ENCODE results near the gene ALB. TPM values are rescaled to one million over a fixed set of nuclear protein-coding genes. Genes with fewer than 3 reads are reported as not detected.

ALB gene
- total RNA-seq, 1 donor from 2014 or later, result 0.09 TPM

GRCh38 chr4:73407227-73407673 lies 3.2 kb downstream of the ALB start:
- no peak overlapping the region for H3K4me3 ChIP-seq
- no peak overlapping the region for H3K27ac ChIP-seq
- no peak for TF ChIP-seq EZH2 (IDR thresholded peaks at IDR 0.05)
- TF ChIP-seq CTCF (IDR thresholded peaks at IDR 0.05), result no peak
- TF ChIP-seq EZH2phosphoT487 (IDR thresholded peaks at IDR 0.05), result no peak
- H3K27me3 ChIP-seq, result no peaks in the 10 kb centered on the region
- no peaks in the 10 kb centered on the region for H3K9me3 ChIP-seq (ENCODE audit: low read depth)
- no peak overlapping the region for H3K4me3 Mint-ChIP-seq
- H3F3A ChIP-seq (ENCODE audit: low read depth), result no peaks in the 10 kb centered on the region
- no peaks in the 10 kb centered on the region for H3K79me2 ChIP-seq (ENCODE audit: low read depth)
- no peak overlapping the region for H3K27ac Mint-ChIP-seq
- no peaks in the 10 kb centered on the region for H3K4me1 ChIP-seq
- H3K9me3 Mint-ChIP-seq, result no peaks in the 10 kb centered on the region
- H2AFZ ChIP-seq (replicated peaks), result no peak overlapping the region
- DNase-seq (ENCODE audit: low spot score), result no peak
- no peaks in the 10 kb centered on the region for H3K36me3 Mint-ChIP-seq
- H3K36me3 ChIP-seq, result no peaks in the 10 kb centered on the region
- H3K9ac ChIP-seq, result no peak overlapping the region
- peaks cover 4% of the 10 kb centered on the region for H3K4me1 Mint-ChIP-seq
- no peaks in the 10 kb centered on the region for H3K27me3 Mint-ChIP-seq (ENCODE audit: insufficient read depth, low read depth)
- no peaks in the 10 kb centered on the region for H4K20me1 ChIP-seq (ENCODE audit: low read depth)
- no peak overlapping the region for H3K4me2 ChIP-seq

GRCh38 chr4:73408181-73408867 lies 4.2 kb downstream of the ALB start:
- DNase-seq (ENCODE audit: low spot score), result no peak

GRCh38 chr4:73409012-73409862 lies 5.2 kb downstream of the ALB start:
- no peak overlapping the region for H3K27ac Mint-ChIP-seq
- no peak for TF ChIP-seq CTCF (IDR thresholded peaks at IDR 0.05)
- no peak for TF ChIP-seq EZH2phosphoT487 (IDR thresholded peaks at IDR 0.05)
- H3F3A ChIP-seq (ENCODE audit: low read depth), result no peaks in the 10 kb centered on the region

More at GRCh38 chr4:73408181-73408867, 4.2 kb downstream of the ALB start:
- Histone ChIP-seq H3K36me3 (no peaks in the 10 kb centered on the region), H3F3A (ENCODE audit: low read depth) (no peaks in the 10 kb centered on the region), H3K4me2 (no peak overlapping the region), H2AFZ (replicated peaks) (no peak overlapping the region), H3K4me1 (no peaks in the 10 kb centered on the region), H3K4me3 (no peak overlapping the region), H3K79me2 (ENCODE audit: low read depth) (no peaks in the 10 kb centered on the region), H3K27ac (no peak overlapping the region), H3K9ac (no peak overlapping the region), H4K20me1 (ENCODE audit: low read depth) (no peaks in the 10 kb centered on the region), H3K9me3 (ENCODE audit: low read depth) (no peaks in the 10 kb centered on the region), H3K27me3 (no peaks in the 10 kb centered on the region)
- Mint-ChIP-seq H3K4me1 (peaks cover 4% of the 10 kb centered on the region), H3K27me3 (ENCODE audit: insufficient read depth, low read depth) (no peaks in the 10 kb centered on the region), H3K36me3 (no peaks in the 10 kb centered on the region), H3K9me3 (no peaks in the 10 kb centered on the region), H3K4me3 (no peak overlapping the region), H3K27ac (no peak overlapping the region)
- TF ChIP-seq CTCF (IDR thresholded peaks at IDR 0.05) (no peak), EZH2 (IDR thresholded peaks at IDR 0.05) (no peak), EZH2phosphoT487 (IDR thresholded peaks at IDR 0.05) (no peak)

More at GRCh38 chr4:73409012-73409862, 5.2 kb downstream of the ALB start:
- Mint-ChIP-seq H3K4me3 (no peak overlapping the region), H3K27me3 (ENCODE audit: insufficient read depth, low read depth) (no peaks in the 10 kb centered on the region), H3K36me3 (no peaks in the 10 kb centered on the region), H3K9me3 (no peaks in the 10 kb centered on the region), H3K4me1 (peaks cover 4% of the 10 kb centered on the region)
- H3K4me3 ChIP-seq, result no peak overlapping the region
- H3K9me3 ChIP-seq (ENCODE audit: low read depth), result no peaks in the 10 kb centered on the region
- H3K27me3 ChIP-seq, result no peaks in the 10 kb centered on the region
- no peak overlapping the region for H3K9ac ChIP-seq
- no peak overlapping the region for H2AFZ ChIP-seq (replicated peaks)
- H4K20me1 ChIP-seq (ENCODE audit: low read depth), result no peaks in the 10 kb centered on the region
- H3K4me2 ChIP-seq, result no peak overlapping the region
- no peak for DNase-seq (ENCODE audit: low spot score)
- H3K27ac ChIP-seq, result no peak overlapping the region
- no peaks in the 10 kb centered on the region for H3K36me3 ChIP-seq
- H3K4me1 ChIP-seq, result no peaks in the 10 kb centered on the region
- no peaks in the 10 kb centered on the region for H3K79me2 ChIP-seq (ENCODE audit: low read depth)

Measured in neural progenitor cell (in vitro differentiated cells).